HG02759 (cell line): ENCODE data around the gene PPP4R1.
A peak's percentile ranks its signal among the peaks of the same experiment; 100 is the strongest.
"Not testable (repeated sequence)": the region's sequence is repeated elsewhere in the genome, so short reads cannot be mapped to it uniquely, and the experiment has no call there.

Experiments used
- ATAC-seq: cut with Tn5 transposase; IDR thresholded peaks from one replicate; pipeline ENCODE4 v1.9.1; 2021; ENCODE audit warnings: mild to moderate bottlenecking, moderate library complexity; ENCODE audit not compliant: unreplicated experiment

Gene PPP4R1, protein sequence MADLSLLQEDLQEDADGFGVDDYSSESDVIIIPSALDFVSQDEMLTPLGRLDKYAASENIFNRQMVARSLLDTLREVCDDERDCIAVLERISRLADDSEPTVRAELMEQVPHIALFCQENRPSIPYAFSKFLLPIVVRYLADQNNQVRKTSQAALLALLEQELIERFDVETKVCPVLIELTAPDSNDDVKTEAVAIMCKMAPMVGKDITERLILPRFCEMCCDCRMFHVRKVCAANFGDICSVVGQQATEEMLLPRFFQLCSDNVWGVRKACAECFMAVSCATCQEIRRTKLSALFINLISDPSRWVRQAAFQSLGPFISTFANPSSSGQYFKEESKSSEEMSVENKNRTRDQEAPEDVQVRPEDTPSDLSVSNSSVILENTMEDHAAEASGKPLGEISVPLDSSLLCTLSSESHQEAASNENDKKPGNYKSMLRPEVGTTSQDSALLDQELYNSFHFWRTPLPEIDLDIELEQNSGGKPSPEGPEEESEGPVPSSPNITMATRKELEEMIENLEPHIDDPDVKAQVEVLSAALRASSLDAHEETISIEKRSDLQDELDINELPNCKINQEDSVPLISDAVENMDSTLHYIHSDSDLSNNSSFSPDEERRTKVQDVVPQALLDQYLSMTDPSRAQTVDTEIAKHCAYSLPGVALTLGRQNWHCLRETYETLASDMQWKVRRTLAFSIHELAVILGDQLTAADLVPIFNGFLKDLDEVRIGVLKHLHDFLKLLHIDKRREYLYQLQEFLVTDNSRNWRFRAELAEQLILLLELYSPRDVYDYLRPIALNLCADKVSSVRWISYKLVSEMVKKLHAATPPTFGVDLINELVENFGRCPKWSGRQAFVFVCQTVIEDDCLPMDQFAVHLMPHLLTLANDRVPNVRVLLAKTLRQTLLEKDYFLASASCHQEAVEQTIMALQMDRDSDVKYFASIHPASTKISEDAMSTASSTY

DNA sequence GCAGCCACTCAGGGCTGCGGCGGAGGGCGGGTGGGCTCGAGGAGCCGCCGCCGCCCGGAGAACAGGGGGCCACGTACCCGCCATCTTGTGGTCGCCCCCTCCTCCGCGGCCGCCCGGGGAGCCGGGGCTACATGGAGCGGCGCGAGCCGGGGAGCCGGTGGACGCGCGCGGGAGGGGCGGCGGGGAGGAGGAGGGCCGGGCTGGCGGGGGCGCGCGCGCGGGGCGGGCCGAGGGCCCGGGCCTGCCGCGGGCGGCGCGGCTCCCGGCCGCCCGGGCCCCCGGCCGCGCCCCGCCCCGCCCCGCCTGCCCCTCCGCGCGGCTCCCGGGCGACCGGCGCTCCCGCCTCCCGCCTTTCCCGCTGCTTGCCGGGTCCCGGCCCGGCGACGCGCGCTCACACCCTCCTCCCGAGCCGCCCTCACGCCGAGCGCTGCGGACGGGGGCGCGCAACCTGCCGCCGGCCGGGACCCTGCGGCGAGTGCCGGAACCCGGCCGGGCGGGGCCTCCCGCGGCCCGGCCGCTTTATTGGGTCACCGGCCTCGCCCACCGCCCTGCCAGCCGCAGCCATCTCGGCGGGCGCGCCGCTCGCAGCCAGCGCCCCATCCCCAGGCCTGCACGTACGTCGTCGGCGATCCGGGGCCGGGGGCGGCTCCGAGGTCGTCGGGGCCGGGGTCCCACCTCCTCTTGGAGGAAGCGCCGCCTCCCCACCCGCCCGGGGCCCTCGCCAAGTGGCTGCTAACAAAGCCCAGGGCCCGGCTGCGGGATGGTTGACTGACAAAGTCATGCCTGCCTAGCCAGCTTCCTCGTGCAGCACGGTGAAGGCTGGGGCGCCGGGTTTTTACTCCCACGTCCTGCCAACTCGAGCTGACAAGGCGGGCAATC is at the start of gene PPP4R1:
TSS of gene PPP4R1 (minus strand) at position 159 of the 879 bp plus-strand sequence. CDS start at position 84, 75 bp downstream.
- ATAC-seq = peak; percentile 72

DNA sequence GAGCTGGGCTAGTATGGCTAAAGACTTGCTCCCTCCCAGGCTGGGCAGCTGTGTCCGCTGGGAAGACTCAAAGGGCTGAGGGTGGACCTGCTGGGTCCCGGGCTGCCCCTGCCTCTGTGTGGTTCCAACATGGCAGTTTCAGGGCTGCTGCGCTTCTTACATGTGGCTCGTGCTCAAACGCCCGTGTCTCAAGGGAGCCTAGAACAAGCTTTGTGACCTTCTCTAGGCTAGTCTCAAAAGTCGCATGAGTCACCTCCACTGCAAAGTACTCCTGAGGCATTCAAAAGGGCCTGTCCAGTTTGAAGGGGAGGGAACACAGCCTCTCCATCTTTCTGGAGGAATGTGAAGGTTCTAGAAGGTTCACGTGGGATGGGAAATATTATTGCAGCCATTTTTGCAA is 49.0 kb upstream of the PPP4R1 start:
- no peak for ATAC-seq

DNA sequence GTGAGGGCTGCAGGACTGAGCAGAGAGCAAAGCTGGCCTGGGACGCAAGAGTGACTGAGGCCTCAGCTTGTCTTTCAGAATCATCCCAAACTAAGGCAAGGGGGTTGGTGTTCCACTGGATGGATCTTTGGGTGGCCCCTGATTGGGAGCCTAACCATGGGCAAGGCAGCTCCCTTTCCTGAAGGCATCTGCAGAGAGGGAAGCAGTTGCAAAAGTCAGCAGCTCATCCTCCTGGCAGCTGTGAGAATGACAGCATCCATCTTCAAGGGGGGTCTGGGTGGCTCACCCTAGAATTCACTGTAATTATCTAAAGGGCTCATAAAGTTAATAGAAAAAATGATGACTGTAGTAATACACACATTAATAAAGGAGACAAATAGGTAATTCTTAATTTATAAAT is 47.2 kb upstream of the PPP4R1 start:
- no peak for ATAC-seq

DNA sequence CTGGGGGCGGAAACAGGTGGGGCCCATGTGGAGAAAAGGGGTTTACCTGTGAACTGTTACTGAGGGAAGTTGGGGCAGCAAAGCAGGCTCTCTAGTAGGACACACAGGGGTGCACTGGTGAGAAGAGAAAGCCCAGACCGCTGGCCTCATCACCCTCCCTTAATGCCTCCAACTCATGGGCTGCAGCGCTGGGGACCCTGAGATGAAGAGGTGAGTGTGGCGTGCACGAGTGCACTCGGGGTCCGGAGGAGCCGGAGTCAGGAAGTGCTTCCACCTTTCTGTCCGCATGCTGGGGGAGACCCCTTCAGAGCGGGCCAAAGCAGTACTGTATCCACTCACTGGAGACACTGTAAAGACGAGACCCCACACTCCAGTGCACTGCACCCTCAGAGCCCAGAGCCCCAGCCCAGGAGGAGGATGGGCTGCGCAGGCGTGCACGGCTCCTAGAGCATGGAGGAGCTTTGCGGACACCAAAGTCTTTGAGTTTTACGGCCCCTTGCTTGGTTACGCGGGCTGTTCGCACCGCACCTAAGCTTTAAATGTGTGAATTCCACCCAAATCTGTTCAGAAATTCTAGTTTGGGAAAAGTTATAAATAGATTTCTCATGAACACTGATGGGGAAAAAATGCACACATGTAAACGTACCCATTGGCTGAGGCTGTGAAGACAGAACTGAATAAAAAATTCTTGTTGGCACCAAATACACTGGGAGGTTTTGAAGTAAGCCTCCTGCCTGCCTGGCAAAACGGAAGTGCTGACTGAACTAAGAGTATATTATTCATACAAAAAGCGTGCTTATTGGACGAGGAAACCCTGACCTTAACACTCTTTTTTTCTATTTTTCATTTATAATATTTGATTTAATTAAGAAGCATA is 45.4 kb upstream of the PPP4R1 start:
- ATAC-seq = no peak

DNA sequence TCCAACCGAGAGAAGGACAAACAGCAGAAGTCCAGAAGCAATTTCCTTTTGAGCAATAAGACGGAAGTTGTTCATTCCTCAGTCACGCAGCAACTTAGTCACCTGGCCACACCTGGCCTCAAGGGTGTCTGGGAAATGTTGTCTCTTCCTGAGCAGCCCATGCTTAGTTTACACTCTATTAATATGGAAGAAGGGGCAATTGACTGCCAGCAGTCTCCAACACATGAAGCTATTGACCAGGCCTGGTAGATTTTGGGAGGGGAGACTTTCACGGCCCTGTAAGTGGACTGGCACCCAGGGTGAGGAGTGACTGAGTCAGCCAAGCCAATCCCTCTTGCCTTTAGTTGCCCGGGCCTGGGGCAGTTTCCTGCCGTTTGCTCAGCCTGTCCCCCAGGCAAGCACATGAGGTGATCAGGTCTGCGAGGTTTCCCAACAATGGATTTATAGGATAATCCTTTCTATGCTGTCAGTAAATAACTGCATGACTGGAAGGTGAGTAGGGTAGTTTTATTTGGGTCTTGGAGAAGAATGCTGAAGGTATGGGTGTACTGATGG is 43.8 kb upstream of the PPP4R1 start:
- no peak for ATAC-seq

DNA sequence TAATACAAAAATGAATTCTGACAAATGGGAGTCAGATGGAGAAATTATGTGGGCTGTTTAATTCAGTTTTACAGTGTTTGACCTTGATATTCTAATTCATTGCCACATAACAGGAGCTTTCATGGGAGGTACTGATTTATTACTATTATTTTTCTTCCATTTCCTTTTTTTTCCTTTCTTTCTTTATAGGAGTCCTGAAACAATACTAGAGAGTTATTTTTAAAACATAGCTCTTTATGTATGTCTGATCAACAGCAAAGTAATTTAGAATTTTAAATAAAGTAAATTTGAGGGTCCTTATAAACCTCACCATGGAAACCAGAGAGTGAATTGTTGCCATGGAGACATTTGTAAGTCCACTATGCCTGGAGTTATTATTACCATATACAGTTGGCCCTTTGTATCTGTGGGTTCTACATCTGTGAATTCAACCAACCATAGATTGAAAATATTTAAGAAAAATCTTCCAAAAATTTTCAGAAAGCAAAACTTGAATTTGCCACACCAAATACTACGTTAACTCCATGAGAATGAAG is 40.9 kb upstream of the PPP4R1 start:
- ATAC-seq = no peak

DNA sequence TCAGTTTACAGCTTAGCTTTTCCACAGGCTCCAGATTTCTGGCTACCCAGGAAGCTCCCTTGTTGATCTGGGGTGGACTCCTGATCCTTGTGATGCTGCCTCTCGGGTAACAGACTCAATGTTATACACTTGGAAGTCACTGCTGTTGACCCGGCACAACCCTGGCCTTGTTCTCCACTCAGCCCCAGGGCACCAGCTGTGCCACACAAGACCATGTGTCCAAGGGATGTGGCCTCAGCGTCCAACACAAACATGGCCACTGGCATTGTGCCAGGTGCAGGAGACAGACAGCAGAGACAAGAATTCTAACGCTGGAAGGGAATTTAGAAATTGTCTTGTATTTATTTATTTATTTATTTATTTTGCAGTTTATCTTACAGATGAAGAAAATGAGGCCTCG is 39.0 kb upstream of the PPP4R1 start:
- ATAC-seq = no peak

DNA sequence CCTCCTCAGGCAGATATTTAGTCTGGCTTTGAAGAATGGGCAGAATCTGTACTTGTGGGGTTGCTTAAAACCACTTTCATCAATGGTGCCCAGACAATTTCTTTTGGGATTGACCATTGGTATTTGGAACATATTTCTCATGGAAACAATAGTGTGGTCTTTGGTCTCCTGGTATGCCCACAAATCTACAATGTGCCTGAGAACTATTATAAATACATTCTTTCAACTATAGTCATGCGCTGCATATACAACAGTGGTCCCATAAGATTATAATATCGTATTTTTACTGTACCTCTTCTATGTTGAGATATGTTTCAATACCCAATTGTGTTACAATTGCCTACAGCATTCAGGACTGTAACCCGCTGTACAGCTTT is 34.8 kb upstream of the PPP4R1 start:
- no peak for ATAC-seq

DNA sequence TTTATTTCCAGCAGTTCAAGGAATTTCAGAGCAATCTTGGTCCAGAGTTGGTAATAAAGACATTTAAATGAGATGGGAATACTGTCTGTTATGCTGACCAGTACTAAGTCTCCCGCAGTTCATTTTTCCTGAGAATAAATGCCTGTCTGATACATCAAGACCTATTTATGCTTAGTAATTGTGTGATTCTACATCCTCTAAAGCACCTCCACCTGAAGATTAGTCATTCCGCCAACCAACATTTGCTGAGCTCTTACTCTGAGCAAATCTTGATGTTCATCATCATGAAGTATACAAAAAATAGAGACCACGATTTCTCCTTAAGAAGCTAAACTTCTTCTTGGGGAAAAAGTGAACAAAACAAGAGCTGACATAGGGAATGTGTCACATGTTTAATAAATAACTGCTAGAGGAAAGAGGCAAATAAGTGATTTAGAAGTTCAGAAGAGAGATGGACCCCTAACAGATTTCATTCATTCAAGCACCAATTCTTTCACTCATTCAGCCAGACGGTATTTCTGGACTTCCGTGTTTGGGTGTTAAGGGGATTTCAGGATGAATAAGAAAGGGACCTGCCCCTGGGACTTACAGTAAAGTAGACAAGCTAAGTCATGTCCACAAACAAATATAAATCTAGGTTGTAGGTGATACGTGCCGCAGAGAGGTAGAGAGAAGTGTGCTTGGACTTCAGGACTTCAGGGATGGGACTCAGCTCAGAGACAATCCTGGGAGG is 34.2 kb upstream of the PPP4R1 start:
- ATAC-seq = no peak

DNA sequence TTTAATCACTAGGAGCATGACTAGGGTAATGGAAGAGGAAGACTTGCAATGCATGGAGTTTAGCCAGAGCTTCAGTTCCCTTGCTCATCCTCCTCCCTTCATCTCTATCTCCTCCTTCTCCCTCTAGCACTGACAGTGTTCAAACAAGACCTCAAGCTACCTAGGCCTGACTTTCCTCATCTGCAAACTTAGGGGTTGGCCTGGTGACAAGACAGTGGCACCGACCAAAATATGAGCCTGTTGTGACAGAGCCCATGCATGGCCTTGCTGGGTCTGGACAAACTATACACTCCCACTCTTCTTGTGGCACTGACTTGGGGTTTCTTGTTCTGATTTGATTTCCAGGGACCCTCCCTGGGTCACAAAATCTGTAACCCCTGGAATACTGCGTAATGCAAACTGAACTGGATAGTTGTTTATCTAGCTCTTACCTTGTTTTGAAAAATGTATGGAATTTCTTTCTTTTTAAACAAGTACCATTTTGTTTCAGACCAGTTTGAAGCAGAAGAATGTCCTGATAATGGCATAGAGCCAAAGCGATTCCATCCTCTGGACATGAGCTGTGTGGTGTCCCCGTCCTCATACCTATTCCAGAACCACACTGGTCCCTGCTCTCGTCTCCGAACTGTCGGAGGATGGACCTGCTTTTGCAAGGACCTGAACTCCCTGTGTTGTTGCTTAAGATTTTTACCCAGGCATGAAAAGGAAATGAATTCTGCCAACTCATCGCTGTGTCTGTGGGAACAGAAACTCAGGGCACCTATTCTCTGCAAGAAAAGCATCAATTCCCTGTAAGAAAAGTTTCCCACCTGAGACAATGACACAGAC is 33.4 kb upstream of the PPP4R1 start:
- no peak for ATAC-seq

DNA sequence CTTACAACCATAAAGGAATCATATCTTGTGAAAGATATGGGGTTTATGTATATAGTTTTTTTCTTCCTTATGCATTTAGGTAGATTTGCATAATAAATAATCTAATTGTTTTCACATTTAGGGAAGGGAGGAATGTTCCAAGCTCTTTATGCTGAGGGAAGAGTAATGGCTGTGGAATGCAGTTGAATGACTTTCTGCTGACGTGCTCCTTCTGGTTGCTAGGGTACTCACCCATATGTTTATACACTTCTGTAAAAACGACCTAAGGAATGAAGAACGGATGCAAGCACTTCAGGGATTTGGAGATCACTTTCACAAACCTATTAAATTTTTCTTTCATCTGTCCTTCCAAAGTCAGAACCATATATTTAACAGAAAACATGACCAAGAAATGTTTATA is 29.2 kb upstream of the PPP4R1 start:
- ATAC-seq = no peak

DNA sequence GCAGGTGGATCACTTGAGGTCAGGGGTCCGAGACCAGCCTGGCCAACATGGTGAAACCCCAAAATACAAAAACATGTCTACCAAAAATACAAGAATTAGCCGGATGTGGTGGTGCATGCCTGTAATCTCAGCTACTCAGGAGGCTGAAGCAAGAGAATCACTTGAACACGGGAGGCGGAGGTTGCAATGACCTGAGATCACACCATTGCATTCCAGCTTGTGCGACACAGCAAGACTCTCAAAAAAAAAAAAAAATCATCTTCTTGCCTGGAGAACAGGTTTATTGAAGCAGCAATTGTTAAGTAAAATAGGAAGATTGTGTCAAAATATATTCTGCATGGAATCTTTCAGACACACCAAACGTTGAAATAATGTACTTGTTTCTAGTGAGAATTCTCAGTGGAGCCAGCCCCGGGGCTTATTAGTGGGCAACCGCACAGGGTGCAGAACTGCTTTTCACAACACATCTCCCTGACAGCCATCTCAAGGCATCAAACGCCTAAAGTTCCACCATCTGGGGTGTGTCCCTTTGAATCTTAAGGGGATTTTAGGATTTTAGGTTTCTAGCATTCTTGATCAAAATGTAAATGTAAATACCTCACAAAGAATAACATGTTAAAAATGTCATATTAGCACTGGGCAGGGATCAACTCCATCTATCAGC is 28.6 kb upstream of the PPP4R1 start:
- no peak for ATAC-seq

DNA sequence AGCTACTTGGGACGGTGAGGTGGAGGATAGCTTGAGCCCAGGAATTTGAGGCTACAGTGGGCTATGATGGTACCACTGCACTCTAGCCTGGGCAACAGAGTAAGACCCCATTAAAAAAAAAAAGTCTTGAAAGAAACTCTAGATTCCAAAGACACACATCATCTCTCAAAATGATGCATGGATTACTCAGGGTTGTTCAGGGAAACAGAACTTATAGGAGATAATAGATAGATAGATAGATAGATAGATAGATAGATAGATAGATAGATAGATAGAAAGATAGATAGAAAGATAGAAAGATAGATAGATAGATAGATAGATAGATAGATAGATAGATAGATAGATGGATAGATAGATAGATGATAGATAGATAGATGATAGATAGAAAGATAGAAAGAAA is 26.7 kb upstream of the PPP4R1 start:
- not testable (repeated sequence) for ATAC-seq

DNA sequence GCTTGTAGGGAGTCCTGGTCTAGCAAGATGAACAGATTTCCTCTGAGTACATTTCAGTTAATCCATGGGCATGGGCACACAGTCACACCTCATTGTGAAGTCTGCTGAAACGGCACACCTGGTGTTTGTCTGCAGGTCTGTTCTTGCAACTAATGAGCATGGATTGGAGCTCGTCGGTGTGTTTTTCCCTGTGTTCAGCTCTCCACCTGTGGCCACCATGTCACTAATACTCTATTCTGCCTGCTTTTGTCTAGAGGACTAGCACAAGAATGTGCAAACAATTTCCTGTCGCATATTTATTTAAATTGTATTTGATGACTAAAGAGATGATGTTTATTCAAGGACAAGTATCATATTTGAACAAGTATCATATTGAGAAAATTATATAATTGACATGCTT is 24.5 kb upstream of the PPP4R1 start:
- no peak for ATAC-seq

DNA sequence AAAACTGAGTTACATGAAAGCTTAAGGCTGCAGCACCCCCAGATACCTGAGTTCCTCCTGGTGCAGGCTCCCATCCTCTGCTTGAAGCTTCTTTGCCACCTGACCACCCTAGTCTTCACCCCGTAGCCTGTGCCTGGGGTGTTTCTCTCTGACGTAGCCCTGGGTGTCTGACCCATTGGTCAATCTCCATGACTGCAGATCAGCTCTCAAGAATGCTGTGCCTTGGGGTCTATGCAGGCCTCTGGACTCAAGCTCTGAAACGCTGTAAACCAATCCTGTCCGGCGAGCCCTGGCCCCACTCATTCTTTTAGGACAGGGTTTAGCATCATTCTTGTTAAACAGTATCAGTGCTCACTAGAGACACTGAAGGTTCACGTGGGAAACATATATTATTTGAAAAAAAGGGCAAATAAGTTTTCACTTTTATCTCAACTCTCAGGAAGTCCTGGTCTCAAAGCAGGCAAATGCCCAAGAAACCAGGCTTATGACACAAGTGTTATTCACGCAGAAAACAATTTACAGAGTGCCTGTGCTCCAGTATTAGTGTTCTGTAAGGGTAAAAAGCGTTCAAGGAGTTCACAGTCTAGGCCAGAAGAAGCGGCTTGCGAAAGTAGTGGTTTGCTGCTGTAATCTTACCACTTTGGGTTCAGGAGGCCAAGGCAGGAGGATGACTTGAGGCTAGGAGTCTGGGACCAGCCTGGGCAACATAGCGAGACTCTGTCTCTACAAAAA is 22.8 kb upstream of the PPP4R1 start:
- ATAC-seq = no peak

DNA sequence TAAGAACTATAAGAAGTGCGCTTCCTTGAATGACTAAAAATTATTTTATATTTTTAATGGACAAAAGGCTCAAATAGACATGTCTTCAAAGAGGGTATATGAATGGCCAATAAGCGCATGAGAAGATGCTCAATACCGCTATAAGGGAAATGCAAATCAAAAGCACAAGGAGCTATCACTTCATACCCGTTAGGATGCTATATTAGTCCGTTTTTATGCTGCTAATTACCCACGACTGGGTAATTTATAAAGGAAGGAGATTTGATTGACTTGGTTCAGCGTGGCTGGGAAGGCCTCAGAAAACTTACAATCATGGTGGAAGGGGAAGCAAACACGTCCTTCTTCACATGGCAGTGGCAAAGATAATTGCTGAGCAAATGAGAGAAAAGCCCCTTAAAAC is 20.5 kb upstream of the PPP4R1 start:
- ATAC-seq = no peak
